SKM-1 (cell line): ENCODE data around the gene CPXM2.

Source experiments
- DNase-seq: peaks from one replicate; lab custom pipeline; 2025; ENCODE audit not compliant: unreplicated experiment; lab: John Stamatoyannopoulos, UW

CPXM2 gene

GRCh38 chr10:123906296-123906695 is 14.7 kb upstream of the CPXM2 start:
- no peak for DNase-seq

GRCh38 chr10:123904834-123905409 is 13.3 kb upstream of the CPXM2 start:
- no peak for DNase-seq

GRCh38 chr10:123903621-123904020 is 12.0 kb upstream of the CPXM2 start:
- no peak for DNase-seq

- DNase-seq: no peak
These were observed 10.0 kb upstream of the CPXM2 start for GRCh38 chr10:123901621-123902020.

- DNase-seq: no peak
These were observed 5.5 kb upstream of the CPXM2 start for GRCh38 chr10:123897146-123897545.

GRCh38 chr10:123896246-123896927 is 4.8 kb upstream of the CPXM2 start:
- no peak for DNase-seq

GRCh38 chr10:123893651-123894050 is 2.0 kb upstream of the CPXM2 start:
- no peak for DNase-seq

GRCh38 chr10:123890756-123891143 is 857 bp downstream of the CPXM2 start:
- DNase-seq: no peak

GRCh38 chr10:123890226-123890625 is 1.4 kb downstream of the CPXM2 start:
- no peak for DNase-seq

GRCh38 chr10:123889821-123890220 is 1.8 kb downstream of the CPXM2 start:
- no peak for DNase-seq

- DNase-seq: no peak
These were observed 2.9 kb downstream of the CPXM2 start for GRCh38 chr10:123888751-123889150.

GRCh38 chr10:123888256-123888655 is 3.4 kb downstream of the CPXM2 start:
- no peak for DNase-seq

GRCh38 chr10:123886292-123886691 is 5.3 kb downstream of the CPXM2 start:
- DNase-seq: no peak

- no peak for DNase-seq
These were observed 6.0 kb downstream of the CPXM2 start for GRCh38 chr10:123885406-123886170.

GRCh38 chr10:123884907-123885381 is 6.7 kb downstream of the CPXM2 start:
- no peak for DNase-seq

GRCh38 chr10:123884351-123884906 is 7.2 kb downstream of the CPXM2 start:
- no peak for DNase-seq

GRCh38 chr10:123883673-123884320 is 7.8 kb downstream of the CPXM2 start:
- DNase-seq: no peak

- no peak for DNase-seq
These were observed 8.7 kb downstream of the CPXM2 start for GRCh38 chr10:123882681-123883445.

GRCh38 chr10:123882177-123882576 is 9.4 kb downstream of the CPXM2 start:
- DNase-seq: no peak

- DNase-seq: no peak
These were observed 11.9 kb downstream of the CPXM2 start for GRCh38 chr10:123879606-123880257.
